ENCODE data around the gene THRAP3. TPM values are rescaled to one million over a fixed set of nuclear protein-coding genes. Genes with fewer than 3 reads are reported as not detected.

The THRAP3 gene
- total and polyA plus RNA-seq, 2 of the 8 experiments (the other 6 are each of a cell fraction or from before 2014, with no cell fraction given): 40.2 to 183 TPM

- Histone ChIP-seq H4K5ac (ENCODE audit: insufficient read length, low read depth, low read length) (no peak overlapping the region), H3K27ac (ENCODE audit: low read depth, low read length) (no peak overlapping the region), H3K4me3 (ENCODE audit: extremely low read depth in 1 of 4, insufficient read depth in 2 of 4, low read depth in 3 of 4, low read length in 4 of 4) (no peak overlapping the region), H3K4me2 (ENCODE audit: insufficient read depth in 1 of 2, low read depth in 2 of 2, low read length in 2 of 2) (no peak overlapping the region), H3K9ac (replicated peaks in 1 of 4; ENCODE audit: extremely low read depth in 1 of 4, low read depth in 3 of 4, low read length in 3 of 4) (no peak overlapping the region), H4K20me1 (replicated peaks in 1 of 2; ENCODE audit: control insufficient read depth in 1 of 2, insufficient read depth in 2 of 2, low read length in 2 of 2) (peaks cover 0 to 3% of the 10 kb centered on the region in 2 experiments), H3K4ac (replicated peaks; ENCODE audit: insufficient read length, low read depth, low read length) (no peak overlapping the region), H4K91ac (replicated peaks; ENCODE audit: insufficient read length, low read length) (no peak overlapping the region), H2BK12ac (ENCODE audit: low read depth, low read length) (no peak overlapping the region), H2AK5ac (ENCODE audit: low read depth, low read length) (no peak overlapping the region), H3K23ac (ENCODE audit: insufficient read length) (no peak overlapping the region), H3K23me2 (ENCODE audit: low read depth, low read length) (no peaks in the 10 kb centered on the region), H2BK15ac (ENCODE audit: low read length) (no peak overlapping the region), H3K27me3 (replicated peaks in 1 of 4; ENCODE audit: control insufficient read depth in 3 of 4, extremely low read depth in 1 of 4, insufficient read depth in 3 of 4, low read length in 3 of 4) (no peaks in the 10 kb centered on the region), H2BK5ac (ENCODE audit: low read depth, low read length) (no peak overlapping the region), H2BK120ac (replicated peaks; ENCODE audit: low read depth, low read length) (no peak overlapping the region), H3K36me3 (ENCODE audit: control insufficient read depth in 2 of 4, insufficient read depth in 4 of 4, low read length in 3 of 4) (peaks cover 2 to 24% (median 12%) of the 10 kb centered on the region in 4 experiments; a peak in 6 of 8 replicates), H2AFZ (ENCODE audit: low read length) (no peak overlapping the region), H4K8ac (ENCODE audit: extremely low read depth, insufficient read depth, low read length) (no peak overlapping the region), H3K79me1 (ENCODE audit: low read depth, low read length) (no peaks in the 10 kb centered on the region; the same call in 1 of the 2 replicates), H3K56ac (replicated peaks; ENCODE audit: insufficient read length, low read depth, low read length) (no peak overlapping the region), H3K9me3 (ENCODE audit: insufficient read depth in 2 of 2, low read depth in 1 of 2, low read length in 1 of 2) (no peaks in the 10 kb centered on the region), H3K4me1 (replicated peaks in 1 of 4; ENCODE audit: control insufficient read depth in 3 of 4, insufficient read depth in 4 of 4, low read length in 3 of 4) (peaks cover 0 to 6% (median 0%) of the 10 kb centered on the region in 4 experiments; a peak in 1 of 7 replicates), H3K14ac (ENCODE audit: insufficient read length) (no peak overlapping the region), H3K18ac (ENCODE audit: extremely low read depth, low read length) (no peak overlapping the region), H2BK20ac (ENCODE audit: low read length) (no peak overlapping the region), H3K79me2 (ENCODE audit: control insufficient read depth in 1 of 2, insufficient read depth in 2 of 2, low read length in 2 of 2) (no peaks in the 10 kb centered on the region)
- TF ChIP-seq RAD21 (IDR thresholded peaks at IDR 0.05 in 1 of 2, conservative IDR thresholded peaks at IDR 0.05 in 1 of 2; ENCODE audit: low read depth in 2 of 2, low read length in 2 of 2): no peak
- no peak for TF ChIP-seq MAFK (IDR thresholded peaks at IDR 0.05; ENCODE audit: low read depth, low read length)
- TF ChIP-seq CTCF (IDR thresholded peaks at IDR 0.05; ENCODE audit: control extremely low read depth in 1 of 3, insufficient read depth in 1 of 3, low read depth in 1 of 3, low read length in 3 of 3): no peak
- TF ChIP-seq SP2 (IDR thresholded peaks at IDR 0.05; ENCODE audit: low read length): no peak
- CTCF ChIA-PET (ENCODE audit: partially characterized antibody): interaction anchor here (4.7 to 13.3 kb wide), 2 partner anchors 8 to 11 kb away, joined by 27 to 150 read pairs; no protein-coding TSS in a partner anchor
- DNase-seq (ENCODE audit: low read depth in 1 of 2, low spot score in 2 of 2) (no peak), FAIRE-seq (no peak)
- POLR2A ChIA-PET (ENCODE audit: partially characterized antibody): interaction anchor here (0.5 to 1.6 kb wide), 5 partner anchors 11 to 73 kb away, joined by 3 to 4 read pairs (median 3); partner anchors contain the start of gene EVA1B
- WGBS, 2 experiments (ENCODE audit: extremely low coverage in 1 of 2, insufficient coverage in 1 of 2, insufficient read length in 1 of 2, insufficient replicate concordance in 2 of 2, low coverage in 1 of 2, low lambda C conversion rate in 2 of 2, missing lambda C conversion rate in 1 of 2): 91% methylated on average over 15 of the region's 16 CpGs; no CpG with 5 or more reads in 1 of the 2 experiments
Measured at GRCh38 chr1:36349839-36350238, 125.6 kb downstream of the THRAP3 start.

All from H1 (cell line).